ENCODE data around the gene PRDM11. TPM values are rescaled to one million over a fixed set of nuclear protein-coding genes. Genes with fewer than 3 reads are reported as not detected.

The PRDM11 gene
- total RNA-seq, 1 experiment from 2014 or later: 4.0 TPM

GRCh38 chr11:45250035-45250718 is 103.7 kb downstream of the PRDM11 start:
- no TSS peak for BruUV-seq (replicated peaks)
- TF ChIP-seq CTCF (IDR thresholded peaks at IDR 0.05; ENCODE audit: unreplicated experiment): no peak
- H3K4me3 Mint-ChIP-seq (ENCODE audit: unreplicated experiment): no peak overlapping the region
- intact Hi-C loops (cut with micrococcal nuclease): no loop called here
- peaks cover 14% of the 10 kb centered on the region for H3K27me3 Mint-ChIP-seq (ENCODE audit: insufficient read depth, unreplicated experiment)
- H3K27ac Mint-ChIP-seq (ENCODE audit: low read depth, unreplicated experiment): no peak overlapping the region
- no peaks in the 10 kb centered on the region for H3K9me3 Mint-ChIP-seq (ENCODE audit: unreplicated experiment)
- no peaks in the 10 kb centered on the region for H3K36me3 Mint-ChIP-seq (ENCODE audit: insufficient read depth, unreplicated experiment)
- DNase-seq (ENCODE audit: unreplicated experiment): no peak
- H3K4me1 Mint-ChIP-seq (ENCODE audit: insufficient read depth, unreplicated experiment): no peaks in the 10 kb centered on the region
- CTCF ChIA-PET: interaction anchor here (0.6 kb wide), 1 partner anchor 172 kb away, joined by 3 read pairs; no protein-coding TSS in a partner anchor
- POLR2A ChIA-PET: no interaction called here

GRCh38 chr11:45252134-45252856 is 105.9 kb downstream of the PRDM11 start:
- DNase-seq (ENCODE audit: unreplicated experiment): peak; percentile 73
- peaks cover 14% of the 10 kb centered on the region for H3K27me3 Mint-ChIP-seq (ENCODE audit: insufficient read depth, unreplicated experiment)
- no peaks in the 10 kb centered on the region for H3K4me1 Mint-ChIP-seq (ENCODE audit: insufficient read depth, unreplicated experiment)

GRCh38 chr11:45252877-45253276 is 106.4 kb downstream of the PRDM11 start:
- no peak for TF ChIP-seq CTCF (IDR thresholded peaks at IDR 0.05; ENCODE audit: unreplicated experiment)
- DNase-seq (ENCODE audit: unreplicated experiment): no peak
- intact Hi-C loops (cut with micrococcal nuclease): loop anchor here (1.0 kb wide), 3 partner anchors 40 to 143 kb away; no protein-coding TSS in a partner anchor
- no peak overlapping the region for H3K4me3 Mint-ChIP-seq (ENCODE audit: unreplicated experiment)
- no peaks in the 10 kb centered on the region for H3K36me3 Mint-ChIP-seq (ENCODE audit: insufficient read depth, unreplicated experiment)
- H3K9me3 Mint-ChIP-seq (ENCODE audit: unreplicated experiment): no peaks in the 10 kb centered on the region
- CTCF ChIA-PET: interaction anchor here (1.0 to 1.1 kb wide), 3 partner anchors 18 to 47 kb away, joined by 3 to 5 read pairs (median 3); no protein-coding TSS in a partner anchor
- peaks cover 14% of the 10 kb centered on the region for H3K27me3 Mint-ChIP-seq (ENCODE audit: insufficient read depth, unreplicated experiment)
- no peaks in the 10 kb centered on the region for H3K4me1 Mint-ChIP-seq (ENCODE audit: insufficient read depth, unreplicated experiment)
- BruUV-seq (replicated peaks): no TSS peak
- POLR2A ChIA-PET: interaction anchor here (1.8 kb wide), 1 partner anchor 13 kb away, joined by 6 read pairs; no protein-coding TSS in a partner anchor
- no peak overlapping the region for H3K27ac Mint-ChIP-seq (ENCODE audit: low read depth, unreplicated experiment)

More at GRCh38 chr11:45252134-45252856, 105.9 kb downstream of the PRDM11 start:
- TF ChIP-seq CTCF (IDR thresholded peaks at IDR 0.05; ENCODE audit: unreplicated experiment): peak; percentile 87
- no peaks in the 10 kb centered on the region for H3K9me3 Mint-ChIP-seq (ENCODE audit: unreplicated experiment)
- H3K36me3 Mint-ChIP-seq (ENCODE audit: insufficient read depth, unreplicated experiment): no peaks in the 10 kb centered on the region
- ChIA-PET CTCF (interaction anchor here (0.6 to 1.1 kb wide), 5 partner anchors 19 to 76 kb away, joined by 3 to 5 read pairs (median 3); no protein-coding TSS in a partner anchor), POLR2A (interaction anchor here (1.8 kb wide), 1 partner anchor 14 kb away, joined by 6 read pairs; no protein-coding TSS in a partner anchor)
- H3K27ac Mint-ChIP-seq (ENCODE audit: low read depth, unreplicated experiment): no peak overlapping the region
- no peak overlapping the region for H3K4me3 Mint-ChIP-seq (ENCODE audit: unreplicated experiment)
- intact Hi-C loops (cut with micrococcal nuclease): loop anchor here (1.0 kb wide), 3 partner anchors 41 to 142 kb away; no protein-coding TSS in a partner anchor
- no TSS peak for BruUV-seq (replicated peaks)

GRCh38 chr11:45253640-45254039 is 107.2 kb downstream of the PRDM11 start:
- Mint-ChIP-seq H3K27me3 (ENCODE audit: insufficient read depth, unreplicated experiment) (peaks cover 14% of the 10 kb centered on the region), H3K27ac (ENCODE audit: low read depth, unreplicated experiment) (no peak overlapping the region), H3K4me1 (ENCODE audit: insufficient read depth, unreplicated experiment) (peaks cover 4% of the 10 kb centered on the region), H3K9me3 (ENCODE audit: unreplicated experiment) (no peaks in the 10 kb centered on the region), H3K36me3 (ENCODE audit: insufficient read depth, unreplicated experiment) (no peaks in the 10 kb centered on the region), H3K4me3 (ENCODE audit: unreplicated experiment) (no peak overlapping the region)
- intact Hi-C loops (cut with micrococcal nuclease): no loop called here
- no TSS peak for BruUV-seq (replicated peaks)
- no peak for DNase-seq (ENCODE audit: unreplicated experiment)
- no peak for TF ChIP-seq CTCF (IDR thresholded peaks at IDR 0.05; ENCODE audit: unreplicated experiment)
- CTCF ChIA-PET: interaction anchor here (1.2 kb wide), 1 partner anchor 146 kb away, joined by 4 read pairs; no protein-coding TSS in a partner anchor
- POLR2A ChIA-PET: no interaction called here

Data from MCF 10A (cell line).